ENCODE data around the gene TBRG4.

Gene TBRG4

GRCh38 chr7:45050198-45050597 is 61.3 kb downstream of the TBRG4 start:
- DNase-seq, result no peak

All from CD4-positive, alpha-beta T cell treated with Interferon gamma for 1 hour (primary cell).